Stimulated activated CD8-positive, alpha-beta memory T cell treated with anti-CD3 and anti-CD28 coated beads, Interleukin-15, amount 100 ng/mL, for 1 hour (primary cell): ENCODE data around the gene PRKCH.

Experiments
- DNase-seq: peaks from one replicate; pipeline ENCODE4 v3.0.0-alpha.2; 2020; ENCODE audit warnings: low read depth

Gene PRKCH

DNA sequence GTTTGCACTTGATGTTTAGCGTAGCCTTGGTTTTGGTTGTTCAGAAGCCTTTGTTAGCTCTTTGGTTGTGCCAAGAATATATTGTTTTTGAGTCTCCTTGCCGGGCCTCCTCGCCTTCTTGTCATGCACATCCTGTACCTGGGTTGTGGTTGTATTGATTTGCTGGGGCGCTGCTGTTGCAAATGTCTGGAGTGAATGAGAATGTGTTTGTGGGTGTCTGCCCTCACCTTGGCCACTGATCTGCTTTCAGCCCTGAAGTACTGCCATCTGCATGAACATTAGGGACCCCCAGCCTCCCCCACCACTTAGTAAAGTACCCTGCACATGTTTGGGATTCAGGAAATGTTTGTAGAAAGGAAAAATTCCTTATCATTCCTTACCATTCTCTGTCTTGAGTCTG lies 16.5 kb downstream of the PRKCH start:
- no peak for DNase-seq

DNA sequence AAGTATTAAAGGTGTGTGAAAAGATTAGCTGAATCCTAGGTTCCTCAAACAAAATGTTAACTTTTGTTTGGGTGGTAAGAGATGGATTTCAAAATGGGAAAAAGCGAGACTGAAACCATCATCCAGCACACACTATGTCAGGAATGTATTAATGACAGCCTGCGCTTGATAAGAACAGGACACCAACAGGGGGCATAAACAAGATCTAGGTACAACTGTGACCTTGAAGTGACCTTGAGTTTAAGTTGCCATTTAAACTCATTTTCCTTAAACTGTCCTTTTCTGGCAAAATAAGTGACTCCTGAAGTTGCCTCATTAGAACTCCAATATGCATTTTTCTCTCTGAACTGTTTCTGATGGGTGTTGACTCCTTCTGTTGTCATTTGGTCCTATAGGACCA lies 17.1 kb downstream of the PRKCH start:
- no peak for DNase-seq

DNA sequence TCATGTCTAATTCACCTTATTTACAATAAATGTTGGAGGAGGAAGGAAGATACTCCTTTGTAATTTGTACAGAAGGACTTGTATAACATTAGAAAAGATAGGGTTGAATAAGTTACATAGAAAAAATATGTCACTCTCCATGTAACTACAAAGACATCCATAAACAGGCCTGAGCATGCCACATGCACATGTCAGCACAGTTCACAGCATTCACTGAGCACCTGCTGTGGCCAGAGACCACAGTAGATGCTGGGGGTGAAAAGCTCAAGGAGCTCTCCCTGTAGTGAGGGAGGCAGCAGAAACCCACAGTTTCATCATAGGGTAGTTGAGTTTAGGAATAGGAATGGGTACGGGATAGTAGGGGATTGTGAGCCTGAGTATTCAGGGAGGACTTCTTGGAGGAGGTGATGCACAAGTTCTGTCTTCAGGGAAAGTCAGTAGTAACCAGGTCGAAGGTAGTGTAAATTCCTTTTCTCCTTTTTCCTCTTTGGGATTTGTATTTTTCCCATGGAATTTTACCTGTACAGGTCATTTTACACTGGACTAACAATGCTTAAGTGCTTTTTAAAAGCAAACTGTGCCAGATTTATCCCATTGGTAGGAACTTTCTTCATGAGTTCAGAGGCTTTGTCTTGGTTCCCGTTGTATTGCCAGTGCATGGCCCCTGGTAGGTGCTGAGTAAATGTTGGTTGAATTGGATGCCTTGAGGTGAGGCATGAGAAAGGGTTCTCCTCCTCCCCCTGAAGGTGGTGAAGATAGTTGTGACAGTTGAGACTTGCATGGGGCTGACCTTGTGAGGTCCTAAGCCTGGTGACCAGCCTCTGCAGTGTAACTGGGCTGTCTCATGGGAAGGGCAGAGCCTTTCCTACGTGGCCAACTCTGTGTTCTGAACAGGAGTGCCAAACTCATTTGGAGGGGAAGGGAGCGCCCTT lies 20.2 kb downstream of the PRKCH start:
- DNase-seq, result no peak

DNA sequence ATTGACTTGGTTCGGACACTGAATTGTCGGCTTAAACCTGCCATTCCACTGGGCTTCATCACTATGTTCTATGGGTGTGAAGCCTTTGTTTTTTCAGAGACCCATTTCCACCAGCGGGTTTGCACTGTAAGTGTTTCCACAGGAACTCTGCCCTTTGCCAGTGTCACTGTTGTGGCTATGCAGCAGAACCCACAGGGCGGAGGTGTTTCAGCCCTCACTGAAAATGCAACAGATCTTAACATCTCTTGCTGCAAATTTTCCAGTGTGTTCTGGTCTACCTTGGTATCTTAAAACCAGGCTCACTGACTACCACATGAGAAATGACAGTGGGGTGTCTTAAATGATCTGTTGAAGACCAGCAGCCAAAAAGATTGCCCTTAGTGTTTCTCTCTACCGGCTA lies 21.1 kb downstream of the PRKCH start:
- peak; percentile 68 for DNase-seq

DNA sequence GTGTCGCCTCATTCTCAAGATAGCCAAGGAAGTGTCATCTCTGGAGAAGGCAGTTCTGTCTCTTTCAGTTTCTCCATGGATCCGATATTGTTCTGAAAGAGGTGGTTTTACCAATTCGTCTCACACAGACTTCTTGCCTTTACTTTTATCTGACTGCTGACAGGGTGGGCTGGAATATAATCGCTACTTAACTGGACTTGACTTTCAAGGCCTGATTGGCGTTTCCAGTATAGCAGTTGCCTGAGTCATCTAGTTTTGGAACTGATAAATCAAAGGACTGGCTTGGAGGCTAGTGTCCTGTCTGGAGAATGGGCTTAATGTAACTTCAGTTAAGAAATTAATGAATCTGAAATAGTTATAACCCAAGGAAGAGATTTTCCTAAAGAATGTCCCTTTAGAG lies 21.6 kb downstream of the PRKCH start:
- DNase-seq, result no peak

DNA sequence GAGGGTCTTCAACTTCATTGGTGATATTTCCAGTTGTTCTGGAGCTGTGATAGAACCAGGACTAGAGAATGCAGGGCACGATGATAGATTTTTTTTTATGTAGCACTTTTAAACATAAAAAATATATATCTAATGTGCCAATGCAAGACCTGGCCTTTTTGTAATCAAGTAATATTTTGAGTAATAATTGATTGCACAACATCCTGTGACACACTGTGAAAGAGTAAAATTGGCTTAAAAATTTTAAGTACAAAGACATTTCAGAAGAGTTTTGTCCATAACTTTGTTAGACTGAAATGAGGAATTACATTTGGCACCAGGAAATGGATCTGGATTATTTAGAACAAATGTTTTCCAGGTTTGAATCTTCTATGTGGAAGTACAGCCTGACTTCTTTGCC lies 22.1 kb downstream of the PRKCH start:
- DNase-seq, result no peak

DNA sequence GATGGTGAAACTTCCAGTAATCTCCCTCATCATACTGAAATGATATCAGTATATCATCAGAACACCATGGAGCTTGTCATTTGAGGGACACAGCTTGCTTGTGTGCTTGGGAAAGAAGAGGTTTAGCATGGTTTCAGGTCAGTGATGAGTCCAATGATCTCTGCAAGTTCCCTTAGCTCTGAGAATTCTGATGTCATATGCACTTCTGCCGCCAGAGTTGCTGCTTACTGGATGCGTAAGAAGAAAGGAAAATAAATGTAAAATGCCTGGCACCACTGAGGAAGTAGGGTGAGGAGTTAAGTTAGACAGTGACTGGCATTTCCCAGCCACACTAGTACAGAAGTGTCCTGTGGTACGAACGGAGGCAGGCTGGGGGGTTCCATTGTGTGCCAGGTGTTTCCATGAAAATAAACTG lies 22.6 kb downstream of the PRKCH start:
- no peak for DNase-seq

DNA sequence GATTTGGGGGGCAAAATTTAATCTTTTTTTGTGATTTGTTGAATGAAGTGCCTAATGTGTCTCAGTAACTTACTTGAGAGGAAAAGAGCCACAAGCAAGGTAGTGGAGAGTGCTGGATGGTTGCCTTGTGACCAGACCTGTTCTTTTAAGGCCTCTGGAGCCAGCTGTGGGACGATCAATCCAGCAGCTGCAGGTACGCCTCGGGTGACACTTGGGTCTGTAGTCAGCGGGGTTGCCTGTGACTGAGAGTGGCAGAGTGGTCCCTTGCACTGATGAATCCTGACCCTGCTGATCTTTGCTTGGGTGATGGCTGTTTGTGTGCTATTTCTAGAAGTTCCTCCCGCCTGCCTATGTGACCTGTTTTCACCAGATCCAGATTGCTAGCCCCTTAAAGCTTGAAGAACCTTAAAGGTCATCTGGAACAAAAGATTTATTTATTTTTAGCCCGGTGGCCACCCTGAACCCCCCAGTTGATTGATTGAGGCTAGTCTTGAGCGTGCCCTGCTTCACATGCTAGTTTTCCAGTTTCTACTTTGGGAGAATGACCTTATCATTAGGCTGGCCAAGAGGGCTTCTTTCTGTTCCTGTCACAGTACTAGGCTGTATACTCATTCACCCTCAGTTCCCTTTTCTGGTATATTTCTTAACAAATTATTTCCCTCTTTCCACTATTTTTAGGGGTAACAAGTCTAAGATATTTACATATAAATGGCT lies 23.2 kb downstream of the PRKCH start:
- DNase-seq, result no peak

DNA sequence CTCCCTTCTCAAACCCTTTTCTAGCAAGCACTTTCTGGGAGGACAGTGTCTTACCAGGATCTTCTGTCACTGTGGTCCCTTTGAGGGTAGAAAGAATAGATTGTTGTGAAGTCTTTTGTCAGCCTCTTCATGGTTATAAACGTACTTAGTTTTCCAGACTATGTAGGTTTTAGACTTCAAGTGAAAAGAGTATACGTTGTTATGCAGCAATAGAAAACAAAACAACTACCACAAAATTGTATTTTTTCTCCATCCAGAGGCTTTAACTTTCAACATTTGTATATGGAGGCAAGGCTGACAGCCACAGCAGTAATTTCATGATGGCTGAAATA lies 23.7 kb downstream of the PRKCH start:
- no peak for DNase-seq

DNA sequence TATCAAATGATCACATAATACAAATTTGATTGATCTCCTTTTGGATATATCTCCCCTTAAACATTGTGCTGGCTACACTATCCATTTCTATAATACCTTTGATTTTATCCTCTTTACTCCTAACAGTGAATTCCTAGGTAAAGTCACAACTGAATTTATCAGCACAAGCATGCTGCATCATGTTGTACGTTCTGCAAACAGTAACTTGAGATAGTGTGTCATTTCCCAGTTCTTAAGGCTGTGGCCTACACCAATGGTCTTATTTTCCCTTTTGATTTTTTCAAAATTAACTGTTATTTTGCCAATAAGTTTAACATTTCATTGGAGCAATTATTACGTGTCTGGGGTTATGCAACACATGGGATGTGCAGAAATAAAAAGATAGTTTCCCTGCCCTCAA lies 24.8 kb downstream of the PRKCH start:
- DNase-seq, result no peak

DNA sequence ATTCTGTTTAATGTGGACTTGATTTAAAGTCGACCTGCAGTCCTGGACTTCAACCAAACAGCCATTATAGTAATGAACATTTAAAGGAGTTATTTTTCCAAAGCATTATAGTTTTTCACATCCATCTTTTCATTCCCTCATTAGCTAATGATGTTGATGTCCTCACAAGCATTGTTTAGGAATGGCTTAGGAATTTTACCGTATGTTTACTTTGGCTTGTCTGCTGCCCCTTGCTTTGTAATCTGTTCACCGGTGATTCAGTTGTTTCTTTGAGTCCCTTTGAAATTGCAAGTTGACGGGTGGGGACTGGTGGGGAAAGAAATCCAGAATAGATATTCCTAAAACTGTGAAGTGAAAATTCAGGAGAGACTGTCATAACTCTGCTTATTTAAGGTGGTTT lies 25.4 kb downstream of the PRKCH start:
- DNase-seq, result no peak

DNA sequence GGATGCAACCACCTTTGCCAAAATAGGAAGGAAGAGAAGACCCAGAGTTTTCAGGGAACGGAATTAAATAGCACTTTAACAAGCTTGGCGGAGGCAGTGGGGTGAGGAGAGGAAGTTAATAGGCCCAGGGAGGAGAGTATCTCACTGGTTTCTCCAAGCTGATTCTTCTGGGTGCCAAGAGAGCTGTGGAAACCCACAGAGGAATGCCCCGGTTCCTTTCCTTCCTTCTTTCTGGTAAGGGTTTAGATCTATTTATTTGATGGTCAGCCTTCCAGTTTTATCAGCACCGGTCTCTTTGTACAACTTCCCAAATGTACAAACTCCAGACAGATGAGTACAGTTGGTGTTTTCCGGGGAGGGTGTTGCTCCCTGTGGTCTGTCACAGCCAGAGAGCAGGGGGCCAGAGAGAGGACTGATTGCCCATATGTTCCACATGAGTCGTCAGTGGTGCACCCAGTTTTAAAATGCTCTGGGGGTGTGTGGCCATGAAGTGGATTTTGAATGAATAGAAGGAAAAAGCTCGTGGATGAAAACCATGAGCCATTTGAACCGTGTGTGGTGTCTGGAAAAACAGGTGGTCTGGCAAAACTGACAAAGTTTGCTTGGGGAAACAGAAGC lies 26.6 kb downstream of the PRKCH start:
- no peak for DNase-seq

DNA sequence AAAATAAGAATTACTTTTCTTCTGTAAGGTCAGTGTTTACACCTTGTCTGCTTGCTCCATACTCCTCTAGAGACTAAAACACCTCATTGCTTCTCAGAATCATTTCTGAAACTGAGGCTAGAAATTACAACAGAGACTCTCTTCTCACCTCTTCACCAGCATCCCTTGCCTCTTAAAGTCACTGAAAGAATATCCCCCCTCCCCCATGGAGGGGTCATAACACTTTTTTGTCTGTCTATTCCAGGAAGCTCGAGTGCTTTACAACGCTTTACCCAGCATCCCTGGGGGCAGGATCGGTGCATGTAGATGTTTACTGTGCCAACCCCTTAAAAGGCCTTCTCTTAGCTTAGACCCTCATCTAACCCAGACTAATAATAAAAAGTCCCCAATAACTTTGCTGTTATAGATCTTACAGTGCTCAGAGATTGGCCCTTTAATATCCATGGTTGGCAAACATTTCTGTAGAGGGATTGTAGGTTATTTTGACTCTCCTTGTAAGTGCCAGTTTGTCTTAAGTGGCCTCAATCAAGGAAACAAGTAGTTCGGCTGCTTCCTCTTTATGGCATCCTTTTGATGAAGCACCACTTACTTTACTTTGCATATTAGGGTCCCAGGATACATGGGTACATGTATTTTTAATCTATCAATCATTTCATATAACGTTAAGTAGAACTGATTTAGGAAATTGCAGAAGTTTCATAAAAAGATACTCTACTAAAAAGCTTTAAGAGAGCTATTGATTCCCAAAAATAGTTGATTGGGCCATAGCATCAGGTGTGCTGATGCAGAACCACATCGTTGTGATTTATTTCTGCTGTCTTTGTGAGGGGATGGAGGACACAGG lies 29.3 kb downstream of the PRKCH start:
- no peak for DNase-seq

DNA sequence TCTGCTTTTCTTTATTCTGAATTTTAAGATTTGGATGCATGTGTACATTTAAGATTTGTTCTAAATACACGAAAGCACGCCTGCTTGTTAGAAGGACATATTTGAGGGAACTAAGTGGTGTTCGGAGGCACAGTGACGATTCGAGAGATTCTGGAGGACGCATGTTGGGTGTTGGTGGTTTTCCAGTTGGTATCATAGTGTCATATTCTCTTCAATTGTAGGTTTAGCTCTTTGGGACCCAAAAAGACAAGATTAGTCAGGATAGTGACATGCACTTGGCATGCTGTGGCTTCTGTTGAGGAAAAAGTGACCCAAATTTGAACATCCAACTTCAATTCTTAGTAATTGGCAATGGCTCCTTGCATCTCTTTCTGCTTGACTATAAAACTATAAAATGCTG lies 30.1 kb downstream of the PRKCH start:
- DNase-seq, result no peak

DNA sequence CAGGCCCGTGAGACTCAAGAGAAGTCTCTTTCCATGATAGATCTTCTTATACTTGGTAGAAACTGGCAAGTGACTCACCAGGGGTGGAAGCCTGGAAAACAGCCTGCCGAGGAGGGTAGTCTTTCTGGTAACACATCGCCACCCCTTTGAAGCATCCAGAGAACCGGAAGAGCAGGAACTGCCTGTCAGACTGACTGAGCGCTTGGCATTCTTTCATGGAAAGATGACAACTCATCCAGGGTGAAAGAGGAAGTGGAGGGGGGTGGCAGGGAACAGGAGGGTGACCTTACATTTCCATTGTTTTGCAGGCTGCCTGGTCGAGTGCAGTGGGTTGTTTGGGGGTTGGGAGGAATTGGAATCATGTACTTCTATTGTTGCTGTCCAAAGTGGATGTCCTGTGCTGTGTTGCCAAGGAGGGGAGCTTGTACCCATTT lies 34.5 kb downstream of the PRKCH start:
- no peak for DNase-seq

DNA sequence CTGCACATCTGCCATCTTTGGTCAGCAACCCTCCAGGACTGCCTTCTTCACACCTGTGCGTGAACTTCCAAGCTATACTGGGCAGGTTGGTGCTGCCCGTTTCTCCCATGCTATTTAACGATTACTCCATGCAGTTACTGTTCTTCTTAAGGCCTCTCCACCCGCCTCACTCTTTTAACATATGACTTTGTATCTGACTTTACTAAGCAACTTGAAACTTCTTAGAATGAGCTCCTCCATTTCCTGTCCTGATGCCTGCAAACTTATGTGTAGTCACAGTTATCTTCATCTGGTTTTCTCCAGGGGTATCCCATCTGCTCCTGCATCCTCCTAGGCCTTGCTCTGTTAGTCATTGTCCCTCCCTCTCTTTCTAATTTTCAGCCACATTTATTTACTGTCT lies 35.7 kb downstream of the PRKCH start:
- DNase-seq, result no peak

DNA sequence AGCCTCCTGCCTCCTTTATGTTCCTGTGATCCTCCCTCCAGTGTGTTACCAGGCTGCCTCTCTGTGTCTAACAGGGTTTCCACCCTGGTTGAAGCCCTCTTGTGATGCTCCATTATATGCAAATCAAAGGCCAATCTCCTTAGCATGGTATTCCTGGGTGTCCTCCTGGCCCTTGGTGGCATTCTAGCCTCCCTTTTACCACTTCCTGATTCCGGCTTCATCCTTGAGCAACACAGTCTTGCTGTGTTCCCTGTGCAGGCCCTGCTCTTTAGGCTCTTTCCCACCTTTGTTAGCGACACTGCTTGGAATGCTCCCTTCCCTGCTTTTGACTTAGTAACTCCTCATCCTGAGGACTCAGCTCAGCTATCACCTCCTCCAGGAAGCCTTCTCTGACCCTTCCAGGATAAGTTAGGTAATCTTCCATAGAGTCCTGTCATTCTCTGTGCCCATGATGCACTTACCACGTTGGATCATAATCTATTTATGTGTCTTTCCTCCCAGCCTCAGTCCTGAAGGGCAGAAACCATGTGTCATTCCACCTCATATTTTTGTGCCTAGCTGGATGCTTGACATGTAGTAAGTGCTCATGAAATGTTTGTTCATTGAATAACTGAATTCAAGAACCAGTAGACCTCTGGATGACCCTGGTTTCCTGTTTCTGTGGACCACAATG lies 37.3 kb downstream of the PRKCH start:
- DNase-seq, result no peak

DNA sequence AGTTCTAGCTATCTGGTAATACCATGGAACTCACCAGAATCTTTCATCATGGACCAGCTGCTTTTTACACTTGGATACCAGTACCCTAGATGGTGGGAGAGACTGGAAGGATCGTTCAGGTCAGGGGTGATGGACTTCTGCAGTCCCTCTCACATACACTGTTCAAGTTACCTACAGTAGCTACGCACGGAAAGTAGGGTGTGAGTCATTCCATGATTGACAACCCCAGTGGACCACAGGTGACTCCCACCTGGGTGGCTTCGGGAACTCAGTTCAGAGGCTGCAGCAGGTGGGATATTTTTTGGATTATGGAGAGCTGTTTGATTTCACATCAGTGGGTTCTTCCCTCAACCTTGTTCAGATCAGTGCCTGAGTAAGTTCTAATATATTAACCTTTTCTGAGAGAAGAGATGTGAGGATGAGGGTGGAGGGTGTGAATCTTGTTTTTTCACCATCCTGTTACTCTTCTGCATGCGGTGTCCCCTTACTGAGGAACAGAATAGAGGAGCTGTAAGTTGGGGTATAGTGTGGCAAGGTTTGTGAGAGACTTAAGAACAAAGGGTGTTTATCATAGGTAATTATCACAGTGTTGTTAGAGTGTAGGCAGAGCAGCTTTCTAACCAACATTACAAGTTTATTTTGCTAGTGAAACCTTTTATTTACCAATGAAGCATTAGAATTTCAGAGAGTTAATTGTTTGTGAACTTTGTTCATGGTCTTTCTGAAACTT lies 39.6 kb downstream of the PRKCH start:
- no peak for DNase-seq

DNA sequence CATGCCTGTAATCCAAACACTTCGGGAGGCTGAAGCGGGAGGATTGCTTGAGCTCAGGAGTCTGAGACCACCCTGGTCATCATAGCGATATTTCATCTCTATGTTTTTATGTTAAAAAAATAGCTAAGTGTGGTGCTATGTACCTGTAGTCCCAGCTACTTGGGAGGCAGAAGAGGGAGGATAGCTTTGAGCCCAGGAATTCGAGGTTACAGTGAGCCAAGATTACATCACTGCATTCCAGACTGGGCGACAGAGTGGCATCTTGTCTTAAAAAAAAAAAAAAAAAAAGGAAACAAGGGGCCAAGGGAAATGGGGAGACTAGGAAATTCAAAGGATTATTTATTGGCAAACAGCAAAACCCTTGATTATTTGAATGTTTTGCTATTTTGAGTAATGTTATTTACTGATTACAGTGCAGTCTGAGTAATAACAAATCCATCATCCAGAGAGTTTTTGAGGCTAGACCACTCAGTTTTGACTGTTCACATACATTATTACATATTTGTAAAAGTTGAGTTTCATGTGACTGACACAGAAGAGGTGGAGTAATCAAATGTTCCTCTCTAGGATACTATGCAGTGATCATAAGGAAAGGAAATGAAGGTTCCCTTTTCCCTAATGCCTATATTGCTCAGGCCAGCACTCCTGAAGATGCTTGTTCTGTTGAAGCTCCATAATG lies 40.8 kb downstream of the PRKCH start:
- DNase-seq, result no peak

DNA sequence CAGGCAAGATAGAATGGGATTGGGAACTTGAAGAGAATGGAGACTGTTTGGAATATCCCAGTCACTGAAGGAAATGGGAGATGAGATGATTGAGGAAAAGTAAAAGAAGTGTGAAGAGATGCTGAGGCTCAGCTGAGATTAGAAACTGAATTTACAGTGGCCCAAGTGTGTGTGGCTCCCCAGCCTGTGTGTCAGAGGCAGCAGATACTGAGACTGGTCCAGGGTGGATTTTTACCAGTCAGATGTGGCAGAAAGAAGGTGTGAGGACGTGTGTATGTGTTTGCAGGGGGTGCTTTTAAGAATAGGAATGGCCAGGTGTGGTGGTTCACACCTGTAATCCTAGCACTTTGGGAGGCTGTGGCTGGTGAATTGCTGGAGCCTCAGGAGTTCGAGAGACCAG lies 42.9 kb downstream of the PRKCH start:
- DNase-seq, result no peak
